Right lobe of liver (tissue), 4 donors: ENCODE data around the gene MXI1.

Source experiments
- CTCF ChIP-seq, 4 donors: fragments of 200-600 bp in 3 of 4; fragments of 450-650 bp in 1 of 4; IDR thresholded peaks; one replicate each; pipeline versions ENCODE4 v1.5.1 to v1.8.0; 2016 to 2022; ENCODE audit warnings: antibody characterized with exemption in 4 of 4, mild to moderate bottlenecking in 2 of 4
- POLR2A ChIP-seq: fragments of 450-650 bp; IDR thresholded peaks from one replicate; pipeline ENCODE4 v1.6.1; 2017; ENCODE audit warnings: antibody characterized with exemption, mild to moderate bottlenecking
- donor health status: DM: no; HTN: no; CAD: no.
- donor health status: DM: no; HTN: no; CAD: no.
- donor health status: DM: no; HTN: yes; CAD: no.

GRCh38 chr10:110184398-110184797 lies 23.0 kb upstream of the MXI1 start:
- TF ChIP-seq CTCF (IDR thresholded peaks at IDR 0.05) (no peak), POLR2A (no peak)
